Measurements from ENCODE around the gene PACC1.
"Not testable (repeated sequence)": the region's sequence is repeated elsewhere in the genome, so short reads cannot be mapped to it uniquely, and the experiment has no call there.

Gene PACC1

DNA sequence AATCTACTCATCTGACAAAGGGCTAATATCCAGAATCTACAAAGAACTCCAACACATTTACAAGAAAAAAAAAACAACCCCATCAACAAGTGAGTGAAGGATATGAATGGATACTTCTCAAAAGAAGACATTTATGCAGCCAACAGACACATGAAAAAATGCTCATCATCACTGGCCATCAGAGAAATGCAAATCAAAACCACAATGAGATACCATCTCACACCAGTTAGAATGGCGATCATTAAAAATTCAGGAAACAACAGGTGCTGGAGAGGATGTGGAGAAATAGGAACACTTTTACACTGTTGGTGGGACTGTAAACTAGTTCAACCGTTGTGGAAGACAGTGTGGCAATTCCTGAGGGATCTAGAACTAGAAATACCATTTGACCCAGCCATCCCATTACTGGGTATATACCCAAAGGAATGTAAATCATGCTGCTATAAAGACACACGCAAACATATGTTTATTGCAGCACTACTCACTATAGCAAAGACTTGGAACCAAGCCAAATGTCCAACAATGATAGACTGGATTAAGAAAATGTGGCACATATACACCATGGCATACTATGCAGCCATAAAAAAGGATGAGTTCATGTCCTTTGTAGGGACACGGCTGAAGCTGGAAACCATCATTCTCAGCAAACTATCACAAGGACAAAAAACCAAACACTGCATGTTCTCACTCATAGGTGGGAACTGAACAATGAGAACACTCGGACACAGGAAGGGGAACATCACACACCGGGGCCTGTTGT, 18.8 kb downstream of the PACC1 start:
- DNase-seq (ENCODE audit: low read depth) = not testable (repeated sequence)

DNA sequence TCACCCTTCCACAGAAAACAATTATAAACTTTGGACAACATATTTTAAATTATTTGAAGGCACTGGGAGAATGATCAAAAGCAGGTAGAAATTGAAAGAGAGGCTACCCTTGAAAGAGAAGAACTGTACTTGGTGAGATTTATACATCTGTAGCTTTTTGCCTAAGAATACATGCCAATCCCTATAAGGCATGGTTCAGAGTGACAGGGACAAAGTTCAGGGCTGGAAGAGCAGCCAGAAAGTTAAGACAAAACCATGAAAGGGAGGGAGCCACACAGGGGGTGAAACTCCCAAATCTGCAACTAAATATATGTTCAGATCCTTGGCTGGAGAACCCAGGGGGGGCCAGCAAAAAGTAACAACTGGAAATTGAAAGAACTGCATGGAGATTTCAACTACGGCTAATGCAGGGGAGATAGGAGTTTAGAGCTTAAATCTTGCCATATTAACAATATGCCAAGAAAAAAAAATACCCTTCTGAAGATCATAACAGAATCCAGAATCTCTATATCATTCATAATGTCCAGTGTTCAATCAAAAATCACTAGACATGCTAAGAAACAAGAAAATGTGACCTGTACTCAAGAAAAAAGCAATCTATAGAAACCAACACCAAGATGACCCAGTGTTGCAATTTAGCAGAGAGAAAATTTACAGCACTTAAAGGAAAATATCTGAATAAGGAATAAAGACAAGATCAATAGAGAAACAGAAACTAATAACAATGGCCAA, 25.5 kb downstream of the PACC1 start:
- no peak for DNase-seq (ENCODE audit: low read depth)

DNA sequence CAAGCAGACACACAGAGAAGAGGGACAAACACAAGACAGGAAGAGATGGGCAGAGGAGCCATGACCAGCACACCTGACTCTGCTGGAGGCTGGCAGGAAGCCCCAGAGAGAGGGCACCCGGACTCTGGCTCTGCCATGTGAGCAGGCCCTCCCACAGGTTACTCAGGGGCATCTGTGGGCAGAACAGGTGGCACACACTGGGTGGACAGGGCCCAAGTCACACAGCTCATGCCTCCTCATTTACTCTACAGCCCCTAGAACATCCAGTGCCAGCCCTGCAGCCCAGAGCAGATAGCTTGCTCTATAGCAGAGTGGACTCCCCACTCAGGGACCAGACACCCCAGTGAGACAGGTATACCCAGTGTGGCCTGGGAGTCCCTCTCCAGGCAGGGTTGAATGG, 28.7 kb downstream of the PACC1 start:
- DNase-seq (ENCODE audit: low read depth) = no peak

DNA sequence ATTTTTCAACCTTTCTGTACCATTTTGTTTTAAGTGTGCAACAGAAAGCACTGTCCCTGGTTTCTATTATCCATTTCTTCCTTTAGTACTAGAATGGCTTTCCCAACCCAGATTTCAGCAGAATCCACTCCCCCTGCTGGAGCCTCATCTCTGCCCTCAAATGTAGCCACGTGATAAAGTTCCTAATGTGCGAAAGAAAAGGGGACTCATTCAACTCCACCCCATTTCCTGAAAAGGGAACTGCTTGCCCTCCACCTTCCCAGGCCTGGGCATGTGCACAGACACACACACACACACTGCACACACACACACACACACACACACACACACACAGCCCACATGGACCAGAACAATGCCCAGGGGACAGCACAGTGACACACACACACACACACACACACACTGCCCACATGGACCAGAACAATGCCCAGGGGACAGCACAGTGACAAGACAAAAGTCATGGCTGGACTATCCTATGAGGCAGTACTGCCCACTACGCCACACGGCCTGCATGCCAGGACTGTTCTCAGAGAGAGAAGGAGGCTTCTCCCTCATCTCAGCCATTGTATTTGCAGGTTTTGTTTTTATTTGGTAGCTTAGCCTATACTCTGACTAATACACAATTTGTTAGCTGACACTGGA, 33.2 kb downstream of the PACC1 start:
- no peak for DNase-seq (ENCODE audit: low read depth)

DNA sequence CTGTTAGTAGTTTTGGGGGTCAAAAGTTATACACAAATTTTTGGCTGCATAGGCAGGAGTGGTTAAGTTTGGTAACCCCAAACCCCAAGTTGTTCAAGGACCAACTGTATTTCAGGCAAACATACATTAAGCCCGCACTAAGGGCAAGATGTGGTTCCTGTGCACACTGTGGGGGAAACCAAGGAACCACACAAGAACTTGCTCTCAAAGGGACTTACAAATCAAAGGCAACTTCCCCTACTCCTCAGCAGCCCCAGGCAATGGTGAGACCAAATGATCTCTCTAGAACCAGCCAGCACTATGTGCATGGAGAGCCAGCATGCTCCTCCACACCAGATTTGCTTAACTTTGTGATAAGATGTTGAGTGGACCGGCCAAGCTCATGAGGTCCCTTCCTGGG, 35.3 kb downstream of the PACC1 start:
- no peak for DNase-seq (ENCODE audit: low read depth)

DNA sequence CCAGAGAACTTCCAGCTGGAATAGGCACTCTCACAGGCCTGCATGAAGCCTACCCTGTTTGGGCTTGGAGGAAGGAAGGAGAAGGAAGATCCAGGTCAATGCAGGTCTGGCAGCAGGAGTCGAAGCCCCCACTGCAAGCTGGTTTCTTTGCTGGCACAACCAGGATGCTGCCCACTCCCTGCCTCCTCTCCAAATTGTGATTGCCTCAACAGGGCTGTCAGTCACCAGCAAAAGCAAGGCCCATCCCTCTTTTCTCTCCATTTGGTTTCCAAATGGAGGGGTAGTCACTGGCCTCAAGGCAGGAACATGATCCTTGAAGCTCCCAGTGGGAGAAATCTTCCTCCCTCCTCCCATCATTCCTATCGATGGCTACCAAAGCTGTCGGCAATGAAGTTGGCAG, 37.0 kb downstream of the PACC1 start:
- DNase-seq (ENCODE audit: low read depth) = no peak

DNA sequence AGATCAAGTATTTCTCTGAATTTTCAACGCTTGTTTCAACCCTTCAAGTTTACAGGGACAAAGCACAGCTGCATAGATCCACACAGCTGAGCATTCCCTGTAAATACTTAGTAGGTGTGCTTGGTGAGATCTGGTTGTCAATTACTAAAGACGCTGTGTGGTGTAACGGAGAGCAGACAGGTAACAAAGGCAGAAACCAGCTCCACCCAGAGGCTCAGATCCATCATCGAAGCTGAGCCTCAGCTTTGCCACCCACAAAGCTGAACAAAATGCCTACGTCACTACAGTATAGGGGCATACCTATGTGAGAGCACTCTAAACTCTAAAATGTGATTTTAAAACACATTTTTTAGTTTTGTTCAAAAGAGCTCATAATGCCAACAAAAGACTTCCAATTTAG, 38.7 kb downstream of the PACC1 start:
- no peak for DNase-seq (ENCODE audit: low read depth)

DNA sequence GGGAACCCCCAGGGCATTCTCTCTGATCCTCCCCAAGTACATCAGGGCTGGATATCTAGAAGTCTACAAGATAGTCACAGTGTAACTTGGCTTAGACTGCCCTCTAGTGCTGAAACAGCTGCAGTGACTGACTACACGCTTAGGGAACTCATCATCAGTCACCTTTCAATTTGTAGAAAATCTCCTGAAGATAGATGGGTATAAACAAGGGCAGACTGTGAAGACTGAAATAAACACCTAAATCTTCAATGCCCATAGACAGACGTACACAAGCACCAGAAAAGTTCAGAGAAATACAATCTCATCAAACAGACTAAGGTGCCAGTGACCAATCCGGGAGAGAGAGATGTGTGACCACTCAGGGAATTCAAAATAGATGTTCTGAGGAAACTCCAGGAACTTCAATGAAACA, 46.6 kb downstream of the PACC1 start:
- peak; percentile 35 for DNase-seq (ENCODE audit: low read depth)

DNA sequence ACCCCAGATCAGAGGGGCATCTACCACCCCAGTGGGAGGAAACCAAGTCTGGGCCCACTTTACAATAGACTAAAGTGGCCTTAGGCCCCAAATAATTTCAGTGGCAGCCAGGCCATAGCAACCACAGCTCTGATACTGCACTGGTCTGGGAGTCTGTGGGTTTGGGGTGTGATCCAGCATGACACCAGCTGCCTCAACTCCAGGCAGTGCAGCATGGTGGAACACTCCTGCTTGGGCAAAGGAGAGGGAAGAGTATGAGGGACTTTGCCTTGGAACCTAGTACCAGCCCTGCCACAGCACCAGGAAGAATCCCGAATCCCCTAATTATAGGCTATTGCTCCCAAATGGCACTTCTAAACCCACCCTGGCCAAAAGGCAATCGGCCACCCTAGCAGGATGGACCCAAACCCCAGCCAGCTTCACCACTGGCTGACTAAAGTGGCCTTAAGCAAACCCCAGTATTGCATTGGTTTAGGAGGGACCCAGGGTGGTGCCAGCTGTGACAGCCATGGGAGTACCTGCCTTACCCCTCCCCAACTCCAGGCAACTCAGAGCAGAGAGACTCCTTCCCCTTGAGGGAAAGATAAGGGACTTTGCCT, 47.1 kb downstream of the PACC1 start:
- no peak for DNase-seq (ENCODE audit: low read depth)

DNA sequence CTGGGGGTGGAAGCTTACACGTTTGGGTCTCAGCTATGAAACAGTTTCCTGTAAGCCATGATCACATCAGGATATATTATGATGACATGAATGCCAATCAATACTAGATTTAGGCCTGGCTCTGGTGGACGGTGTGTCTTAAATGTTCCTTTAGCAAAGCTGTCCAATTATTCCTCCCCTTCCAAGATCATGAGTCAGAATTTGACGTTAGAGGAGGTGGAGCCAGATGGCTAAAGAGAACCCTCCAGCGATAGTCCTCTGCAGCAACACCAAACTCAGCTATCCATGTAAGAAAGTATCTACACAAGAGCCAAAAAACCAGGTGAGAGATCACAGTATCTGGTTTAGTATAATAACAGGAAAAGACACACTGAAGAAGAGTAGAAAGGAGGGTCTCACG, 47.8 kb downstream of the PACC1 start:
- no peak for DNase-seq (ENCODE audit: low read depth)

DNA sequence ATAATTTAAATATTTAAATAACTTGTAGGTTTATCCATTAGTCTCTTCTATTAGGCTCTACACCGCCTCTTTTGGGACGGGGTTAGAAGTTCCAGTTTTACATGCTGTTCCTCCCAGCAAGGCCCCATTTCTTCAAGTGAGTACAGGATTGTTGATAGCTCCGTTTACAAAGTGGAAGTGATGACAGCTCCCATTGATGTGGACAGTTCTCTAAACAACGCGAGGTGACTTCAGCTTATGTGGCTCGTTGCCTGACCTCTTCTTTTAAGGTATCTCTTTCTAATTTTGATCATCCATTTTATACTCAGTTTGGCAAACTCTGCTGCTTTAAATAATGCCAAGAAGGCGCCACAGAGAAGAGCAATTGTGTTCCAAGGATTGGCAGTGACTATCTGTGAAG, 49.7 kb downstream of the PACC1 start:
- no peak for DNase-seq (ENCODE audit: low read depth)

DNA sequence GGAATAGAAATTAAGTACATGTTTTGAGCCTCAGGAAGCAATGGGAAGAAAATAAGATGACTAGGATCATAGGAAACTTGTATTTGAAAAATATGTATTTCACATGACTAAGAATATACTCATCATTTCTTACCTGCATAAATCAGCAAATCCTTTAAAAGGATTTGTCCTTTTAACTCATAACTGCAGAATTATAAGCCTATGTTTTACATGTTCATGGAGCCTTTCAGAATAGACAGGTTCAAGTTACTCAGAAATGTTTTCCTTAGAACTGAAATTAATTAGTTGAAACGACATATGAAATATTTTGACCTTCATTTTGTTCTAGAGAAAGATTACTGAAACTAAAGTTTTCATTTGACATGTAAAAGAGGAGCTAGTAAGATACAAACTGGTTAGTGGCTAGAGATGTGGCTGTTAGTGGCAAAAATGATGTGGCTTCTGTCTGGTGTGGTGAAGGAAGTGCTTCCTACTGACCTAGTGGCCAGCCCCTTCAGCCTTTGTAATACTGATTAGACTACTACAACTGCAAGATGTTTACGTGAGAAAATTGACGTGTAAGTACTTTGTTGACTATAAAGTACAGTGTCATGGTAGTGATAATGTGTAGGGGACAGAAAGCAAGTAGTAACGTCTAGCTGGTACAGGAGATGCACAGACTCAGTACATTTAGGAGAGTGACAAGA, 54.7 kb downstream of the PACC1 start:
- no peak for DNase-seq (ENCODE audit: low read depth)

DNA sequence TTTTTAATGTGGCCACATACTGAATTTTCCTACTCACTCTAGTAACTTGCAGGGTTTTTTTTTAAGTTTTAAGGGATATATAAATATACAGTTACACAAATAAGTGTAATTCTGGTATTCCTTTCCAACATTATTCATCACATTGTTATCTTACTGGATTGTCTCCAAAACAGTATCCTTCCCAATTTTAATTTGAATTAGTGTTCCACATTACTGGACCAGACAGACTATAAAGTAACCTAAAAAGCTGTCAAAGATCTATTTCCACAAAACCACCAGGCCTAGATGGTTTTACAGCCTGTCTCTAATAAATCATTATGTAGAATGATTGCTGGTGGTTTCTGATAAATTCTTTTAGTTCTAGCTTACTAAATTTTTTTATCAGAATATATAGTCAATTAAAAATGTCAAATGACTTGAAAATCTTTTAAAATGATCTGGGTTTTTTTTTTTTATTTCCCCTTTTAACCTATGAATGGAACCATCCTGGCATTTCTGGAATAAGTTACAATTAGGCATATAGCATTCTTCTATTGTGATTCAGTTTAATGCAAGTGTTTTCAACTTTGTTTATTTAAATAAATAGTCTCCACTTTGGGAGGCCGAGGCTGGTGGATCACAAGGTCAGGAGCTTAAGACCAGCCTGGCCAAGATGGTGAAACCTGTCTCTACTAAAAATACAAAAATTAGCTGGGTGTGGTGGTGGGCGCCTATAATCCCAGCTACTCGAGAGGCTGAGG, 59.3 kb downstream of the PACC1 start:
- no peak for DNase-seq (ENCODE audit: low read depth)

DNA sequence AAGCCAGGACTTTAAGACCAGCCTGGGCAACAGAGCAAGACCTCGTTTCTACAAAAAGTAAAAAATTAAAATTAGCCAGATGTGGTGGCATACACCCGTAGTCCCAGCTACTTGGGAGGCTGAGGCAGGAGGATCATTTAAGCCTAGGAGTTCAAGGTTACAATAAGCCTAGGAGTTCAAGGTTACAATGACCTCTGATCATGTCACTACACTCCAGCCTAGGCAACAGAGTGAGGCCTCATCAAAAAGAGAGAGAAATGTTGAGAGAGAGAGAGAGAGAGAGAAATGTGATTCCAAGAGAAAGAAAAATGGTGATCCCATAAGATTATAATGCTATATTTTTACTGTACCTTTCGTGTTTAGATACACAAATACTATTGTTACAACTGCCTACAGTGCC, 60.2 kb downstream of the PACC1 start:
- no peak for DNase-seq (ENCODE audit: low read depth)

DNA sequence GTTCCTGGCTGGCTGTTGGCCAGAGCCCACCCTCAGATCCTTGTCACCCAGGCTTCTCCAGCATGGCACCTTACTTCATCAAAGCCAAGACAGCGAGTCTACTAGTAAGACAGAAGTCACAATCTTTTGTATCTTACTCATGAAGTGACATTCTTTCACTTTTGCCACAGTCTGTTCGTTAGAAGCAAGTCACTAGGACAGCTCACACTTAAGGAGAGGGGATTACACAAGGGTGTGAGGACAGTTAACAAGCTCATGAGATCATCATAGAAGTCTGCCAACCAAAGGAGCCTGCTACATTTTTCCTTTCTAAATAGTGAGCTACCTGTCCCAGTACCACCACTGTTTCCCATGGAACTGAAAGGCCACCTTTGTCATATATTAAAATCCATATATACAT, 61.5 kb downstream of the PACC1 start:
- no peak for DNase-seq (ENCODE audit: low read depth)

DNA sequence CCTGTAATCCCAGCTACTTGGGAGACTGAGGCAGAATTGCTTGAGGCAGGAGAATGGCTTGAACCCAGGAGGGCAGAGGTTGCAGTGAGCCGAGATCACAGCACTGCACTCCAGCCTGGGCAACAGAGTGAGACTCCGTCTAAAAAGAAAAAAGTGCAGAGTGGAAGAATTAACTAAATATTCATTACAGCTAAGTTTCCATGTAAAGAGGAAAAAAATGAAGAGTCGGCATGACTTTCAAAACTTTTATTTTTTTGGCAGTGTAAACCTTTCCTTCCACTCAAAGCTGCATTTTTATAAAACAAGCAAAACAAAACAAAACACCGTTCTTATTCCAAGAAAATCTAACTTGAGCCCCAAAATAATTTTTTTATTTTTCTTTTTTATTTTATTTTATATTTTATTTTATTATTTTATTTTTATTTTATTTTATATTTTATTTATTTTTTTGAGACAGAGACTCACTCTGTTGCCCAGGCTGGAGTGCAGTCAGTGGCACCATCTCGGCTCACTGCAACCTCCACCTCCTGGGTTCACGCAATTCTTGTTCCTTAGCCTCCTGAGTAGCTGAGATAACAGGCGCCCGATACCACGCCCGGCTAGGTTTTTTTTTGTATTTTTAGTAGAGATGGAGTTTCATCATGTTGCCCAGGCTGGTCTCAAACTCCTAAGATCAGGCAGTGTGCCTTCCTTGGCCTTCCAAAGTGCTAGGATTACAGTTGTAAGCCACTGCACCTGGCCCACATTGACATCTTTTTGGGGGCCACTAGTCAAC, 62.9 kb downstream of the PACC1 start:
- DNase-seq (ENCODE audit: low read depth) = no peak

DNA sequence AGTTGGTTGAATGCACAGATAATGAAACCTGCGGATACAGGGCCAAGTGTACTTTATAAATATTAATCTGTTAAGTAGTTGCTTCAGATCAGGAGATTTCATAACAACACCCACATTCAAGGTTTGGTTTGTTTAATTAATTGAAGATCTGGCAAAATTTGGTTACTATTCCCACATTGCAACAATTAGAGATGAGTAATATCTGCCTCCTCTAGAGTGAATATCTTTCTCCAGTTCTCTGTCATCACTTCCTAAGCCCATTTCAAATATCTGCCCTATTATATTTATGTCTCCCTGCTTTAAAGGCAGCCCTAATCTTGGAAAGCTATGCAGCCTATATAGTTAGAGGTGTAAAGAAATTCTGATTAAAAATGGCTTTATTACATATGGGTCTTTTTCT, 68.1 kb downstream of the PACC1 start:
- DNase-seq (ENCODE audit: low read depth) = no peak

DNA sequence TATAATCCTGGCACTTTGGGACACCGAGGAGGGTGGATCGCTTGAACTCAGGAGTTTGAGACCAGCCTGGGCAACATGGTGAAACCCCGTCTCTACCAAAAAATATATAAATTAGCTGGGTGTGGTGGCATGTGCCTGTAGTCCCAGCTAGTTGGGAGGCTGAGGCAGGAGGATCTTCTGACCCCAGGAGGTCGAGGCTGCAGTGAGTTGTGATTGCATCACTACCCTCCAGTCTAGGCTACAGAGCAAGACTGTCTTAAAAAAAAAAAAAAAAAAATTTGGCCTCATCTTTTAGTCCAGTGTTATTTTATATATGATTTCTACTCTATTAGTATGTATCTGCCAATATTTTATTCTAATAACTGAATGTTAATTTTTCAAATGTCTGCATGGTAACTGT, 69.8 kb downstream of the PACC1 start:
- DNase-seq (ENCODE audit: low read depth) = no peak

DNA sequence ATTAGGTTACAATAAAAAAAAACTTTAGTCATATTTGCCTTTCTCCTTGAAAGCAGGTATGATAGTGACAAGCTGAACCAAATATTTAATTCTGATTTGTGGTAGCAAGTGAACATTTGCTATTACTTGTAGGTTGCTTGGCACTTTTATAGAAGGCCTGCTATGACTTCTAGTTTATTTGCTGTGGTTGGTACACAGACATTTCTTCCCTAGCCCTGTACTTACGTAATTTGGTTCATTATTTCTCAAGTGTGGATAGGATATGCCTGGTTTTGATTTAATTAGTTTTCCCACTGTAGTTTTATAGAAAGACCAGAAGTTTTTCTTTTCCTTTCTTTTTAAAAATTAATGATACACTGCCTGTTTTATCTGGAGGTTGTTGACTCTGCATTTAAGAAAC, 73.6 kb downstream of the PACC1 start:
- no peak for DNase-seq (ENCODE audit: low read depth)

DNA sequence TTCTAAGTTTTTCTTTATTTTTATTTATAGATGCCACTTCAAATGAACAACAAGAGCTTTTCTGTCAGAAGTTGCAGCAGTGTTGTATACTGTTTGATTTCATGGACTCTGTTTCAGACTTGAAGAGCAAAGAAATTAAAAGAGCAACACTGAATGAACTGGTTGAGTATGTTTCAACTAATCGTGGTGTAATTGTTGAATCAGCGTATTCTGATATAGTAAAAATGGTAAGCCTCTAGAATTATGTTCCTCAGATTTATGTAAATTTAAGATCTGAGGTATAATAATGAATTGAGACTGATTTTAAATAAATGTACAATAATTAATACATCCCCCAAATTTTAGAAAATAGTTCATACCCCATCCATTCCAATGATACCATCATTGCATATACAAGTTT, 85.6 kb downstream of the PACC1 start:
- DNase-seq (ENCODE audit: low read depth) = no peak

DNA sequence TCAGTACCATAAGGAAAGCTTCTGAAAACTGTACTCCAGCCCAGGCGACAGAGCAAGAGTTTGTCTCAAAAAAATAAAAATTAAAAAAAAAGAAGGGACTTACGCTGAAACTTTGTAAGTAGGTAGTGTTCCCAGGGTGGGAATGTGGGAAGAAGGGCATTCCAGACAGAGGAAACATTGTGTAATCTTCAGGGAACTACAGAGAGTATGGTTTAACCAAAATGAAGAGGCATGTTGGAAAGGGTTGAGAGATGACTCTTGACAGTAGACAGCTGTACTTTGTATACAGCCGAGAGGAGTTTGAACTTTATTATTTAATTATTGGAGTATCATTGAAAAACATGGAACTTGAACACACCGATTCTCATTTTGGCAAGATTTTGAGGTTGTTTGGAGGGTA, 86.4 kb downstream of the PACC1 start:
- no peak for DNase-seq (ENCODE audit: low read depth)

Measured in activated gamma-delta T cell treated with anti-CD3 and anti-CD28 coated beads, Interleukin-2, amount 50 U/mL, for 16 hours (primary cell).